NB4 (cell line): ENCODE measurements around the gene RRP1B.

Source experiments
- DNase-seq: peaks from one replicate; pipeline ENCODE4 v3.0.0; 2010; ENCODE audit warnings: low read depth
- H3K4me3 ChIP-seq: one replicate; pipeline ENCODE4 v1.5.1; 2011; ENCODE audit warnings: mild to moderate bottlenecking, low read depth, low read length, moderate library complexity
- CTCF ChIP-seq: IDR thresholded peaks from one replicate; pipeline ENCODE4 v1.5.1; 2012; ENCODE audit warnings: low read depth, low read length
- MAX ChIP-seq: IDR thresholded peaks from 2 replicates; pipeline ENCODE4 v1.6.1; 2011; ENCODE audit warnings: low read depth, low read length
- MYC ChIP-seq: IDR thresholded peaks from 2 replicates; pipeline ENCODE4 v1.6.1; 2011; ENCODE audit warnings: low read depth, low read length
- POLR2A ChIP-seq: IDR thresholded peaks from 2 replicates; pipeline ENCODE4 v1.6.1; 2011; ENCODE audit warnings: mild to moderate bottlenecking; ENCODE audit not compliant: insufficient read length; ENCODE audit errors: extremely low read depth

RRP1B gene

DNA sequence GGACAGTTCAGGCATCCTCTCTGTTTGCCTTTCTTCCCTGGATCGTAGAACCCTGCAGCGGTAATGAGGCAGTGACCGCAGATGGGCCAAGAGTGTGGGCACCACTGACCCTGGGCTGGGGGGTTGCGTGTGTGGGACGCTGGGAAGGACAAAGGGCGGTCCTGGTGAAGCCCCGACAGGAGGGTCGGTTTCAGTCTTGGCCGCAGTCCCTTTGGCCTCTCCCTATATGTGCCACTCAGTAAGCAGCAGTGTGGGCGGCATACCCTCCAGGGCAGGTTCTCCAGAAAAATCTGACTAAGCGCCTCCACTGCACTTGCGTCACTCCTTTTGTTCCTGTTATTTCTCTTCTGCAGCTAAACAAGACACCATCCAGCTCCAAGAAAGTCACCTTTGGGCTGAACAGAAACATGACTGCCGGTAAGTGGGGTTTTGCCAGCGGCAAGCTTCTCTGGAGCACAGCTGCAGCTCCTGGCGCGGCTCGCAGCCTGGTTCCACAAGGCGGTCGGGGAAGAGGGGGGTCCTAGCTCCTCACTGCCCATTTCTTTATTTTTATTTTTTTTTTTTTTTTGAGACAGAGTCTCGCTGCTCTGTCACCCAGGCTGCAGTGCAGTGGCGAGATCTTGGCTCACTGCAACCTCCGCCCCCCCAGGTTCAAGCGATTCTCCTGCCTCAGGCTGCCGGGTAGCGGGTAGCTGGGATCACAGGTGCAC is 31.9 kb downstream of the RRP1B start:
- H3K4me3 ChIP-seq = no peak overlapping the region
- TF ChIP-seq POLR2A (no peak), MYC (no peak)
- DNase-seq = no peak

DNA sequence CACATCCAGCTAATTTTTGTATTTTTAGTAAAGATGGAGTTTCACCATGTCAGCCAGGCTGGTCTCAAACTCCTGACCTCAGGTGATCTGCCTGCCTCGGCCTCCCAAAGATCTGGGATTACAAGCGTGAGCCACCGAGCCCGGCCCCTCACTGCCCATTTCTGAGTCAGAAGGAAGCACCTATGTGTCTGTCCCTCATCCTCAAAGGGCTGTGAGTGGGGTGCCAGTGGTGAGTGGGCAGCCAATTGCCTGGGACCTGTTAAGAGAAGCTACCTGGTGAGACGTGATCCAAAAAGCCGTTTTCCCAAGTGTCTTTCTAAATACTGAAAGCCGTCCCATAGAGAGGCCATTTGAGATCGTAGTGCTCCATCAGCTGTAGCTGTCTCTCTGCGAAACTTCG is 32.4 kb downstream of the RRP1B start:
- no peak overlapping the region for H3K4me3 ChIP-seq
- DNase-seq = no peak
- TF ChIP-seq POLR2A (no peak), MAX (no peak), MYC (no peak), CTCF (no peak)

DNA sequence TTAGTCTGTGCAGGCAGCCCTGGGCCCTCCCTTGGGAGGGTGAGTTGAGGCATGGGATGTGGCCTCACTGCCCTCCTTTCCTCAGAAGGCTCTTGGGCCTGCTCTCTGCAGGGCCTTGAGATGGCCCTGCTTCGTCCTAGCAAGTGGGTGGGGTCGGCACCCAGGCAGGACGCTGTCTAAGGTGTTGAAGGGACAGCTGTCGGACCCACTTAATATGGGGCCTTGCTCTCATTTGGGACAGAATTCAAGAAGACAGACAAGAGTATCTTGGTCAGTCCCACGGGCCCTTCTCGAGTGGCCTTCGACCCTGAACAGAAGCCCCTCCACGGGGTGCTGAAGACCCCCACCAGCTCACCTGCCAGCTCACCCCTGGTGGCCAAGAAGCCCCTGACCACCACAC is 33.6 kb downstream of the RRP1B start:
- no peak for DNase-seq
- H3K4me3 ChIP-seq = no peak overlapping the region
- no peak for TF ChIP-seq MAX
- TF ChIP-seq MYC = no peak
- TF ChIP-seq CTCF = no peak
- TF ChIP-seq POLR2A = no peak

DNA sequence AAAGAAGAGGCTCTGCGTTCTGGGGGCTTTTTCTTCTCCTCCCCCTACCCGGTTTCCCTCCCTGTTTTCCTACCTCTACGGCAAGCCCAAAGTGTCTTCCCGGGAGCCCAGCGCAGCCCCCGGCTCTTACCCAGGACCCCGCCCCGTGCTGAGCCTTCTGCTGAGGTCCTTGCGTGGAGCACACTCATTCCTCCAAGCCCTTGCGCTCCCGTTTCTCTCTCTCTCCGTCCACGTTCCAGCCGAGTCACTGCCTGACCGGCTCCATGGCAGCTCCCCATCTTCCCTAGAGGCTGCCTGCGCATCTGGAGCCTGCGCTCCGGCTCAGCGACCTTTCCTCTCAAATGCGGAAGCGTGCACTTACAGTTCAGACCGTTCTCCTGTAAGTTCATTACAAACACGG is 34.6 kb downstream of the RRP1B start:
- H3K4me3 ChIP-seq = no peak overlapping the region
- no peak for DNase-seq
- no peak for TF ChIP-seq MAX
- no peak for TF ChIP-seq MYC
- no peak for TF ChIP-seq CTCF
- TF ChIP-seq POLR2A = no peak

- H3K4me3 ChIP-seq = no peak overlapping the region
- no peak for DNase-seq
- TF ChIP-seq CTCF = no peak
- TF ChIP-seq MYC = no peak
- TF ChIP-seq MAX = no peak
- no peak for TF ChIP-seq POLR2A
Observed at GRCh38 chr21:43694437-43695079, 35.2 kb downstream of the RRP1B start.

GRCh38 chr21:43696214-43696613 is 36.9 kb downstream of the RRP1B start:
- no peak overlapping the region for H3K4me3 ChIP-seq
- no peak for TF ChIP-seq MAX

More at GRCh38 chr21:43696214-43696613, 36.9 kb downstream of the RRP1B start:
- no peak for DNase-seq
